NB4 (cell line): ENCODE data around the gene COPA.

Experiments used
- MYC ChIP-seq: IDR thresholded peaks from 2 replicates; pipeline ENCODE4 v1.6.1; 2011; ENCODE audit warnings: low read depth, low read length
- POLR2A ChIP-seq: IDR thresholded peaks from 2 replicates; pipeline ENCODE4 v1.6.1; 2011; ENCODE audit warnings: mild to moderate bottlenecking; ENCODE audit not compliant: insufficient read length; ENCODE audit errors: extremely low read depth
- TF ChIP-seq, protein P1 (sequence below): IDR thresholded peaks from one replicate; pipeline ENCODE4 v1.5.1; 2012; ENCODE audit warnings: low read depth, low read length
- TF ChIP-seq, protein P2 (sequence below): IDR thresholded peaks from 2 replicates; pipeline ENCODE4 v1.6.1; 2011; ENCODE audit warnings: low read depth, low read length

DNA sequence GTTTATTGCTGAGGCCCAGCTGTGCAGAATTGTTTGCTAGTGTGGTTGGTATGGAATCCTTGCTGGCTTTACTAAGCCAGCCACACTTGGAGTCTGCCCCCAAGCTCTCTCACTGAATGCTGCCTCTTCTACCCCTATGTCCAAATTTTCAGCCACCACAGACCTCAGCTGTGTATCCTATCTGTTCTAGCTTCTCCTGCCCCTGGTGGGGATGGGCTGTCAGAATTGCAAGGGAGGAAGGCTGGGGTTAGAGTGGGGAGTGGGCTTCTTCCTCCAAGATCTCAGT lies 28.2 kb upstream of the COPA start:
- TF ChIP-seq, protein P1, sequence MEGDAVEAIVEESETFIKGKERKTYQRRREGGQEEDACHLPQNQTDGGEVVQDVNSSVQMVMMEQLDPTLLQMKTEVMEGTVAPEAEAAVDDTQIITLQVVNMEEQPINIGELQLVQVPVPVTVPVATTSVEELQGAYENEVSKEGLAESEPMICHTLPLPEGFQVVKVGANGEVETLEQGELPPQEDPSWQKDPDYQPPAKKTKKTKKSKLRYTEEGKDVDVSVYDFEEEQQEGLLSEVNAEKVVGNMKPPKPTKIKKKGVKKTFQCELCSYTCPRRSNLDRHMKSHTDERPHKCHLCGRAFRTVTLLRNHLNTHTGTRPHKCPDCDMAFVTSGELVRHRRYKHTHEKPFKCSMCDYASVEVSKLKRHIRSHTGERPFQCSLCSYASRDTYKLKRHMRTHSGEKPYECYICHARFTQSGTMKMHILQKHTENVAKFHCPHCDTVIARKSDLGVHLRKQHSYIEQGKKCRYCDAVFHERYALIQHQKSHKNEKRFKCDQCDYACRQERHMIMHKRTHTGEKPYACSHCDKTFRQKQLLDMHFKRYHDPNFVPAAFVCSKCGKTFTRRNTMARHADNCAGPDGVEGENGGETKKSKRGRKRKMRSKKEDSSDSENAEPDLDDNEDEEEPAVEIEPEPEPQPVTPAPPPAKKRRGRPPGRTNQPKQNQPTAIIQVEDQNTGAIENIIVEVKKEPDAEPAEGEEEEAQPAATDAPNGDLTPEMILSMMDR, result no peak
- TF ChIP-seq POLR2A (no peak), MYC (no peak)
- TF ChIP-seq, protein P2, sequence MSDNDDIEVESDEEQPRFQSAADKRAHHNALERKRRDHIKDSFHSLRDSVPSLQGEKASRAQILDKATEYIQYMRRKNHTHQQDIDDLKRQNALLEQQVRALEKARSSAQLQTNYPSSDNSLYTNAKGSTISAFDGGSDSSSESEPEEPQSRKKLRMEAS, result no peak
